Panc1 (cell line): ENCODE measurements around the gene LMCD1. TPM values are rescaled to one million over a fixed set of nuclear protein-coding genes. Genes with fewer than 3 reads are reported as not detected.

Experiments
- ATAC-seq: fragments of 200-7000 bp; cut with Tn5 transposase; 2 replicates; pipeline ENCODE4 v1.9.1; 2020; ENCODE audit warnings: mild to moderate bottlenecking, moderate library complexity
- BruUV-seq: library from RNA; stranded (reverse); fragments of 400-500 nt; replicated peaks from 2 replicates; lab custom pipeline; 2021; lab: Mats Ljungman, UMichigan
- CTCF ChIA-PET: fragments of 300-600 bp; sonication (Branson Sonifier 250); formaldehyde crosslinking; loops from one replicate; lab custom pipeline; 2022; ENCODE audit warnings: antibody characterized with exemption; lab: Charles Lee
- POLR2A ChIA-PET: fragments of 300-600 bp; sonication (Branson Sonifier 250); formaldehyde crosslinking; loops from one replicate; lab custom pipeline; 2022; ENCODE audit warnings: antibody characterized with exemption; lab: Charles Lee
- DNase-seq: peaks from one replicate; pipeline ENCODE4 v3.0.0-alpha.2; 2010; ENCODE audit warnings: low read depth, low spot score
- H3K27ac ChIP-seq: 2 replicates; pipeline ENCODE4 v1.5.1; 2011; ENCODE audit warnings: mild to moderate bottlenecking, low read length, inconsistent platforms
- H3K27me3 ChIP-seq: fragments of 200-500 bp; sonication (Bioruptor generic); 2 replicates; pipeline ENCODE4 v1.6.0; 2014; ENCODE audit warnings: low read length, inconsistent platforms; ENCODE audit not compliant: control insufficient read depth, insufficient read depth
- H3K36me3 ChIP-seq: fragments of 200-500 bp; sonication (Bioruptor generic); 2 replicates; pipeline ENCODE4 v1.5.1; 2014; ENCODE audit warnings: inconsistent platforms, mild to moderate bottlenecking, low read length, moderate library complexity; ENCODE audit not compliant: control insufficient read depth, insufficient read depth
- H3K4me1 ChIP-seq: 2 replicates; pipeline ENCODE4 v1.5.1; 2011; ENCODE audit warnings: inconsistent platforms, mild to moderate bottlenecking, low read length, moderate library complexity; ENCODE audit not compliant: control insufficient read depth, insufficient read depth
- H3K4me3 ChIP-seq, 2 experiments: 2 replicates each; pipeline ENCODE4 v1.5.1; 2011 to 2012; ENCODE audit warnings: low read depth in 2 of 2, low read length in 2 of 2, mild to moderate bottlenecking in 2 of 2, inconsistent platforms in 1 of 2, moderate library complexity in 1 of 2
- H3K9me3 ChIP-seq: fragments of 200-500 bp; sonication (Bioruptor generic); 2 replicates; pipeline ENCODE4 v1.5.1; 2014; ENCODE audit warnings: low read depth, mild to moderate bottlenecking, inconsistent platforms, low read length, moderate library complexity; ENCODE audit not compliant: control insufficient read depth, insufficient read depth
- POLR2AphosphoS5 ChIP-seq: IDR thresholded peaks from 2 replicates; pipeline ENCODE4 v1.6.1; 2012; ENCODE audit warnings: mild to moderate bottlenecking, low read depth, low read length, moderate library complexity
- REST ChIP-seq, 2 experiments: IDR thresholded peaks; 2 replicates each; pipeline ENCODE4 v1.6.1; 2011 to 2012; ENCODE audit warnings: low read depth in 2 of 2, control low read depth in 1 of 2, low read length in 1 of 2, mild to moderate bottlenecking in 1 of 2, moderate library complexity in 1 of 2; ENCODE audit not compliant: insufficient read depth in 1 of 2
- SIN3A ChIP-seq: IDR thresholded peaks from 2 replicates; pipeline ENCODE4 v1.6.1; 2012; ENCODE audit warnings: low read depth, mild to moderate bottlenecking, low read length, moderate library complexity, borderline replicate concordance; ENCODE audit not compliant: insufficient read depth
- TCF7L2 ChIP-seq: IDR thresholded peaks from 2 replicates; pipeline ENCODE4 v1.6.1; 2011; ENCODE audit warnings: mild to moderate bottlenecking, low read depth, low read length, inconsistent platforms
- in situ Hi-C: cut with HindIII; loops from 2 replicates; pipeline ENCODE4 v1.10.0; 2016; ENCODE audit warnings: low sequenced_read_pairs, low pct_unique_long_range_greater_than_20kb
- intact Hi-C: fragments of 100-400 bp; cut with micrococcal nuclease; formaldehyde crosslinking; loops from one replicate; pipeline ENCODE4 v1.10.0; 2022; ENCODE audit not compliant: unreplicated experiment
- total RNA-seq: library from RNA; stranded (reverse); gene quantifications from one replicate; pipeline ENCODE4 v1.2.1, GENCODE V29; 2021; ENCODE audit not compliant: unreplicated experiment
- TF ChIP-seq, protein P1 (sequence below): fragments of 450-650 bp; IDR thresholded peaks from 2 replicates; pipeline ENCODE4 v1.5.1; 2017; ENCODE audit warnings: mild to moderate bottlenecking

Gene LMCD1
- total RNA-seq, 1 experiment from 2014 or later = 24.8 TPM

- TF ChIP-seq SIN3A (no peak), POLR2AphosphoS5 (no peak), REST (IDR thresholded peaks at IDR 0.05; ENCODE audit: insufficient read depth in 1 of 2, low read depth in 2 of 2, low read length in 1 of 2) (no peak), TCF7L2 (no peak)
- TF ChIP-seq, protein P1, sequence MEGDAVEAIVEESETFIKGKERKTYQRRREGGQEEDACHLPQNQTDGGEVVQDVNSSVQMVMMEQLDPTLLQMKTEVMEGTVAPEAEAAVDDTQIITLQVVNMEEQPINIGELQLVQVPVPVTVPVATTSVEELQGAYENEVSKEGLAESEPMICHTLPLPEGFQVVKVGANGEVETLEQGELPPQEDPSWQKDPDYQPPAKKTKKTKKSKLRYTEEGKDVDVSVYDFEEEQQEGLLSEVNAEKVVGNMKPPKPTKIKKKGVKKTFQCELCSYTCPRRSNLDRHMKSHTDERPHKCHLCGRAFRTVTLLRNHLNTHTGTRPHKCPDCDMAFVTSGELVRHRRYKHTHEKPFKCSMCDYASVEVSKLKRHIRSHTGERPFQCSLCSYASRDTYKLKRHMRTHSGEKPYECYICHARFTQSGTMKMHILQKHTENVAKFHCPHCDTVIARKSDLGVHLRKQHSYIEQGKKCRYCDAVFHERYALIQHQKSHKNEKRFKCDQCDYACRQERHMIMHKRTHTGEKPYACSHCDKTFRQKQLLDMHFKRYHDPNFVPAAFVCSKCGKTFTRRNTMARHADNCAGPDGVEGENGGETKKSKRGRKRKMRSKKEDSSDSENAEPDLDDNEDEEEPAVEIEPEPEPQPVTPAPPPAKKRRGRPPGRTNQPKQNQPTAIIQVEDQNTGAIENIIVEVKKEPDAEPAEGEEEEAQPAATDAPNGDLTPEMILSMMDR = no peak
- no TSS peak for BruUV-seq
- ChIA-PET CTCF (no interaction called here), POLR2A (no interaction called here)
- ATAC-seq (no peak), DNase-seq (no peak)
- in situ Hi-C loops = no loop called here
- intact Hi-C loops = no loop called here
- no peak overlapping the region for H3K4me3 ChIP-seq
- no peak overlapping the region for H3K27ac ChIP-seq
- no peaks in the 10 kb centered on the region for H3K9me3 ChIP-seq
- no peaks in the 10 kb centered on the region for H3K36me3 ChIP-seq
- H3K27me3 ChIP-seq = no peaks in the 10 kb centered on the region
- H3K4me1 ChIP-seq = no peaks in the 10 kb centered on the region
Measured at GRCh38 chr3:8563597-8563996, 62.0 kb downstream of the LMCD1 start.

DNA sequence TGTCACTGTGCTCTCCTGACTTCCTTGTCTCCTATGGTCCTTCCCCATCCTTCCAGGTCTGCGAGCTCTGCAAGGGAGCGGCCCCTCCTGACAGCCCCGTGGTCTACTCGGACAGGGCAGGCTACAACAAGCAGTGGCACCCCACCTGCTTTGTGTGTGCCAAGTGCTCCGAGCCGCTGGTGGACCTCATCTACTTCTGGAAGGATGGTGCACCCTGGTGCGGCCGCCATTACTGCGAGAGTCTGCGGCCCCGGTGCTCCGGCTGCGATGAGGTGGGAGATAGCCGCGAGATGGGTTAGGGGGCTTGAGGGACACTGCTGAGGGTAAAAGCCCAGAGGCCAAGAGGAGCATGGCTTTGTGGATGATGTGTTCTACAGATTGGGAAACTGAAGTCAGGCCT lies 63.8 kb downstream of the LMCD1 start:
- BruUV-seq = no TSS peak
- CTCF ChIA-PET = no interaction called here
- intact Hi-C loops = no loop called here

More for the DNA sequence above, 63.8 kb downstream of the LMCD1 start:
- Histone ChIP-seq H3K27ac (no peak overlapping the region), H3K4me1 (no peaks in the 10 kb centered on the region), H3K36me3 (no peaks in the 10 kb centered on the region), H3K4me3 (no peak overlapping the region), H3K27me3 (no peaks in the 10 kb centered on the region), H3K9me3 (no peaks in the 10 kb centered on the region)
- in situ Hi-C loops = no loop called here
- DNase-seq (no peak), ATAC-seq (no peak)
- POLR2A ChIA-PET = no interaction called here
- TF ChIP-seq REST (IDR thresholded peaks at IDR 0.05; ENCODE audit: insufficient read depth in 1 of 2, low read depth in 2 of 2, low read length in 1 of 2) (no peak), TCF7L2 (no peak), SIN3A (no peak), POLR2AphosphoS5 (no peak)
- TF ChIP-seq, protein P1 = no peak
